HAP-1 (cell line): ENCODE data around the gene GORASP2.

ENCODE experiments used
- DNase-seq, 2 experiments: peaks; one replicate each; pipeline ENCODE4 v3.0.0-alpha.2; 2016 to 2020; ENCODE audit warnings: low spot score in 2 of 2
- H3K27me3 ChIP-seq: fragments of 250-450 bp; sonication (Bioruptor Pico); 2 replicates; pipeline ENCODE4 v1.5.1; 2020; ENCODE audit warnings: low read depth, mild to moderate bottlenecking, moderate library complexity
- H3K36me3 ChIP-seq: fragments of 250-450 bp; sonication (Bioruptor Pico); replicated peaks from 2 replicates; pipeline ENCODE4 v1.5.1; 2020; ENCODE audit warnings: mild to moderate bottlenecking
- H3K4me1 ChIP-seq: fragments of 250-450 bp; sonication (Bioruptor Pico); 2 replicates; pipeline ENCODE4 v1.5.1; 2020; ENCODE audit warnings: mild to moderate bottlenecking
- H3K4me3 ChIP-seq: fragments of 250-450 bp; sonication (Bioruptor Pico); 2 replicates; pipeline ENCODE4 v1.5.1; 2020; ENCODE audit warnings: mild to moderate bottlenecking, moderate library complexity
- H3K9me3 ChIP-seq: fragments of 250-450 bp; sonication (Bioruptor Pico); 2 replicates; pipeline ENCODE4 v1.5.1; 2020; ENCODE audit warnings: mild to moderate bottlenecking, moderate library complexity
- in situ Hi-C: fragments of 300-500 bp; cut with MboI; formaldehyde crosslinking; loops from 3 replicates; pipeline ENCODE4 v1.14.3; 2020; ENCODE audit warnings: low sequenced_read_pairs, inconsistent platforms, mixed read lengths

GORASP2 gene

GRCh38 chr2:170974304-170974993, 45.4 kb downstream of the GORASP2 start:
- H3K4me1 ChIP-seq = peaks cover 10% of the 10 kb centered on the region
- H3K36me3 ChIP-seq = no peaks in the 10 kb centered on the region
- in situ Hi-C loops = loop anchor here (5.0 kb wide), 1 partner anchor 443 kb away; no protein-coding TSS in a partner anchor
- H3K9me3 ChIP-seq = no peaks in the 10 kb centered on the region
- no peak overlapping the region for H3K4me3 ChIP-seq
- no peaks in the 10 kb centered on the region for H3K27me3 ChIP-seq
- DNase-seq = no peak

GRCh38 chr2:170975127-170975942, 46.3 kb downstream of the GORASP2 start:
- Histone ChIP-seq H3K4me3 (no peak overlapping the region), H3K9me3 (no peaks in the 10 kb centered on the region), H3K36me3 (no peaks in the 10 kb centered on the region), H3K27me3 (no peaks in the 10 kb centered on the region), H3K4me1 (peaks cover 10% of the 10 kb centered on the region)
- in situ Hi-C loops = no loop called here
- DNase-seq = no peak

DNA sequence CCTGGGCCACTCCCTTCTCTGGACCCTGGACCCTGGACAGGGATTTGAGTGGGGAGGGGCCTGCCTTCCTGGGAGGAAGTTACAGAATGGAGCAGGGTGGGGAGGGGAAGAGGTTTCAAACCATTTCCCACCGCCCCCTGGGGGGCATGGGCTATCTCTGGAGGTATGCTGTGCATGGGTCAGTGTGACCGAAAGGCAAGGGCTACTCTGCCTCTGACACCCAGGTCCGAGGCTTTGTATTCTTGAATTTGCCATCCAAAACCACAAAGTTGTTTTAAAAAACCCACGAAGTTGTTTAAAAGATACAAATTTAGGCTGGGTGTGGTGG, 46.9 kb downstream of the GORASP2 start:
- in situ Hi-C loops = no loop called here
- Histone ChIP-seq H3K4me1 (peaks cover 10% of the 10 kb centered on the region), H3K27me3 (no peaks in the 10 kb centered on the region), H3K9me3 (no peaks in the 10 kb centered on the region), H3K4me3 (no peak overlapping the region), H3K36me3 (no peaks in the 10 kb centered on the region)
- no peak for DNase-seq

GRCh38 chr2:170984079-170984478, 55.0 kb downstream of the GORASP2 start:
- no peak for DNase-seq
- in situ Hi-C loops = no loop called here
- Histone ChIP-seq H3K9me3 (no peaks in the 10 kb centered on the region), H3K4me1 (no peaks in the 10 kb centered on the region), H3K4me3 (no peak overlapping the region), H3K27me3 (no peaks in the 10 kb centered on the region), H3K36me3 (no peaks in the 10 kb centered on the region)

DNA sequence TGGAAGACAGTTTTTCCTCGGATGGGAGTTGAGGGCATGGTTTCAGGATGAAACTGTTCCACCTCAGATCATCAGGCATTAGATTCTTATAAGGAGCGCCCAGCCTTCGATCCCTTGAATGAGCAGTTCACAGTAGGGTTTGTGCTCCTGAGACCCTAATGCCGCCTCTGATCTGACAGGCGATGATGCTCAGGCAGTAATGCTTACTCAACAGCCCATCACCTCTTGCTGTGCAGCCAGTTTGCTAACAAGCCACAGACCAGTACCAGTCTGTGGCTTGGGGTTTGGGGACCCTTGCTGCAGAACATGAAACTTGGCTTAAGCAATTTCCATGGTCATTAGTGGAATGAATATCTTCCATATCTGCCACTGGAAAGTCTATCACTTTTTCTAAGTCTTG, 56.4 kb downstream of the GORASP2 start:
- no peak for DNase-seq
- in situ Hi-C loops = no loop called here
- no peaks in the 10 kb centered on the region for H3K4me1 ChIP-seq

DNA sequence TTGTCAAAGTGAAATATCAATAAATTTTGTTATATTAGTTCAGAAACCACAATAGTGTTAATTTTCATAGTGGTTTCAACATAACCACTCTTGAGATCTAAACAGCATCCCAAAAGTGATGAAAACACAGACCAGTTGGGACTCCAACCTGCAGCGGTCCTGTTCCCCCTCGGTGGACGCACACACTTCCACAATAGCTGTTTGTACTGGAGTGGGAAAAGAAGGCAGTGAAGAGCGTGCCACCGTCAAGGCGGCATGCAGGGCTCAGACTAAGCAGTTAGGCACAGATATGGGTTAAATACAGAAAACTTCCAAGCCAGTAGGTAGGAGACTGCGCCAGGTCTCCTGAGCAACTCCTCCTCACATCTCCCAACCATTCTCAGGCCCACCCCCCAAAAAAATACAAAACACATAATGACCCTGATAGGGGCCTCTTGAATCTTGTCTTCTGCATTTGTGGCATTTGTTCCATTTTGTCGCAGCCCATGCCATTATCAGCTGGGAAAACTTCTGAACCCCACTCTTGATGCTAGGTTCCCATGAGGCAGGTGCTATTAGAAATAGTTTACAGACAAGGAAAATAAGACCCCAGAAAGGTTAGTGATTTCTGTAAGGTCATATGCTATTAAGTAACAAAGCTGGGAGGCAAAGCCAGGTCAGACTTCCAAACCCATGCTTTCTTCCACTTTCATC, 57.7 kb downstream of the GORASP2 start:
- no peaks in the 10 kb centered on the region for H3K4me1 ChIP-seq
- no peaks in the 10 kb centered on the region for H3K9me3 ChIP-seq
- H3K27me3 ChIP-seq = no peaks in the 10 kb centered on the region
- DNase-seq = no peak
- in situ Hi-C loops = no loop called here
- no peak overlapping the region for H3K4me3 ChIP-seq
- H3K36me3 ChIP-seq = no peaks in the 10 kb centered on the region; the same call in 1 of the 2 replicates

More for the DNA sequence above, 56.4 kb downstream of the GORASP2 start:
- no peaks in the 10 kb centered on the region for H3K27me3 ChIP-seq
- no peaks in the 10 kb centered on the region for H3K36me3 ChIP-seq
- no peak overlapping the region for H3K4me3 ChIP-seq
- no peaks in the 10 kb centered on the region for H3K9me3 ChIP-seq

DNA sequence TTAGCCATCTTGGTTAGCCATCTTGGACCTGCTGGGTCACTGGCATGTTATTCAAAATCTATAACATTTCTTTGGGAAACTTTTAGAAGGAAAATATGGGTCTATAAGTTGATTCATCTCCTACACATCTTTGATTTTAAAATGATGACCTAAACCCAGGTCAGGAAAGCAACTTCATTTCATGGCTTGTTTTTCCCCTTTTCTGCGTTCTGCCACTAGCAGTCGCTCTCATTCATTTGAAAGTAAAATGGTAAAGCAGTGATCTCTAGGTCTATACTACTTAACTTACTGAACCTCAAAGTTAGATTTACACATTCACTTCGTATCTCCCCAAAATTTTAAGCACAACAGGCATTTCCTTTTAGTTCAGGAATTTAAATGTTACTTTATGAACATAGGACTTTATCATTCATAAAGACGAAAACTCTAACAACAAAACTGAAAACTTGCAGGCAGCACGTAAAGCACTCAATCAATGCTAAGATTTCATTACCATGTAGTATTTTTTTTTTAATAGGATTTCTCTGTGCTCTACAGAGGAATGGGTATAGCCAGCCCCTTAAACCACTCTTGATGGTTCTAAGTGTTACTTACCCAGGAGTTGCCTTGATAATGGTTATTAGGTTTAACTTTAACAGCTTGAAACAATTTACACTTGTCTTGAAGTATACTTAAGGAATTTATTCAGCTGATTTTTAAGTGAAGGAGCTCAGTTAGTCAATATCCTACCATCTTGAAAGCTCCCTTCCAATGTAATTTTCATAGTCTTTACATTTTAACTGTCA, 62.5 kb downstream of the GORASP2 start:
- no peaks in the 10 kb centered on the region for H3K9me3 ChIP-seq
- H3K36me3 ChIP-seq = peaks cover 6% of the 10 kb centered on the region
- no peaks in the 10 kb centered on the region for H3K4me1 ChIP-seq
- H3K4me3 ChIP-seq = no peak overlapping the region
- H3K27me3 ChIP-seq = no peaks in the 10 kb centered on the region
- DNase-seq = no peak
- in situ Hi-C loops = no loop called here

GRCh38 chr2:170996316-170996715, 67.3 kb downstream of the GORASP2 start:
- no peak overlapping the region for H3K4me3 ChIP-seq
- H3K36me3 ChIP-seq = peaks cover 8% of the 10 kb centered on the region
- H3K27me3 ChIP-seq = no peaks in the 10 kb centered on the region
- no peak for DNase-seq
- in situ Hi-C loops = no loop called here
- no peaks in the 10 kb centered on the region for H3K9me3 ChIP-seq
- no peaks in the 10 kb centered on the region for H3K4me1 ChIP-seq

- Histone ChIP-seq H3K4me1 (no peaks in the 10 kb centered on the region), H3K36me3 (peaks cover 8% of the 10 kb centered on the region), H3K9me3 (no peaks in the 10 kb centered on the region), H3K4me3 (no peak overlapping the region), H3K27me3 (no peaks in the 10 kb centered on the region)
- in situ Hi-C loops = no loop called here
- DNase-seq = no peak
These were observed 69.0 kb downstream of the GORASP2 start for GRCh38 chr2:170997893-170998597.

GRCh38 chr2:170999654-171000053, 70.6 kb downstream of the GORASP2 start:
- H3K36me3 ChIP-seq = peaks cover 19% of the 10 kb centered on the region
- H3K4me1 ChIP-seq = 0 out of 2 replicates have a peak, but pooled peaks cover 3% of the 10 kb centered on the region
- no peak overlapping the region for H3K4me3 ChIP-seq

DNA sequence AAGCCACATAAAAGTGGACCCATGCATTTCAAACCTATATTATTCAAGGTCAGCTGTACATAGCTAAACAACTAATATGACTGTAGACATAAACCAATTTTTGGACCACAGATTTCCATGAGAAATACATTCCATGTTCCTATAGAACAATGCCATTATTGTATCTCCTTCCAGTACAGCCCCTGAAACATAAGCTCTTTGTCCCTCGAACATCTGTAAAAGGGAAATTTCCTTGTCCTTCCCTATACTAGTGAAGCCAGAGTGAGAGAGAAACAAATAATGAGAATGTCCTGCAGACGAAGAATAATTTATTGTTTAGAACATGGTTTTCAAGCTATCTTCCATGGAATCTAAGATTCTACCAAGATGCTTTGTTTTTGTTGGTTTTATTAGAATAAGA, 75.3 kb downstream of the GORASP2 start:
- Histone ChIP-seq H3K36me3 (peaks cover 26% of the 10 kb centered on the region), H3K4me3 (no peak overlapping the region), H3K4me1 (0 out of 2 replicates have a peak, but pooled peaks cover 4% of the 10 kb centered on the region), H3K27me3 (no peaks in the 10 kb centered on the region), H3K9me3 (no peaks in the 10 kb centered on the region)
- DNase-seq = no peak
- in situ Hi-C loops = no loop called here

More at GRCh38 chr2:170999654-171000053, 70.6 kb downstream of the GORASP2 start:
- H3K9me3 ChIP-seq = no peaks in the 10 kb centered on the region
- in situ Hi-C loops = no loop called here
- DNase-seq = no peak
- no peaks in the 10 kb centered on the region for H3K27me3 ChIP-seq

GRCh38 chr2:171004833-171005232, 75.8 kb downstream of the GORASP2 start:
- no peaks in the 10 kb centered on the region for H3K9me3 ChIP-seq
- H3K36me3 ChIP-seq = peaks cover 25% of the 10 kb centered on the region
- in situ Hi-C loops = no loop called here

More at GRCh38 chr2:171004833-171005232, 75.8 kb downstream of the GORASP2 start:
- H3K4me1 ChIP-seq = 0 out of 2 replicates have a peak, but pooled peaks cover 4% of the 10 kb centered on the region
- H3K4me3 ChIP-seq = no peak overlapping the region
- no peak for DNase-seq
- no peaks in the 10 kb centered on the region for H3K27me3 ChIP-seq
